Stomach (tissue), 9 donors: ENCODE measurements around the gene SPATA9. TPM values are rescaled to one million over a fixed set of nuclear protein-coding genes. Genes with fewer than 3 reads are reported as not detected.

Source experiments
- DNase-seq, 2 donors: peaks; one replicate each; pipeline versions ENCODE4 v3.0.0 to v3.0.0-alpha.2; 2013 to 2019
- H3K27ac ChIP-seq, 5 donors: fragments of 200-600 bp in 4 of 5; sonication (generic) in 4 of 5; one replicate each; pipeline ENCODE4 v1.5.1; 2013 to 2019; ENCODE audit warnings: mild to moderate bottlenecking in 1 of 5, moderate library complexity in 1 of 5
- H3K27me3 ChIP-seq, 3 donors: fragments of 200-600 bp; sonication (generic); one replicate each; pipeline ENCODE4 v1.5.1; 2017 to 2019; ENCODE audit warnings: mixed run types in 1 of 3
- H3K36me3 ChIP-seq, 4 donors: fragments of 200-600 bp; sonication (generic); 1 replicate in 3 of 4; 2 replicates in 1 of 4; pipeline ENCODE4 v1.5.1; 2016 to 2019
- H3K4me1 ChIP-seq, 4 donors: fragments of 200-600 bp; sonication (generic); one replicate each; pipeline ENCODE4 v1.5.1; 2016 to 2019
- H3K4me3 ChIP-seq, 4 donors: fragments of 200-600 bp; sonication (generic) in 3 of 4; one replicate each; pipeline ENCODE4 v1.5.1; 2016 to 2019; ENCODE audit warnings: mild to moderate bottlenecking in 1 of 4
- H3K9me3 ChIP-seq, 4 donors: fragments of 200-600 bp; sonication (generic); one replicate each; pipeline ENCODE4 v1.5.1; 2016 to 2019
- EP300 ChIP-seq: sonication (generic); formaldehyde crosslinking; IDR thresholded peaks from one replicate; pipeline ENCODE4 v1.6.1; 2017; ENCODE audit warnings: antibody characterized with exemption
- POLR2A ChIP-seq, 4 donors: fragments of 450-650 bp; IDR thresholded peaks; one replicate each; pipeline ENCODE4 v1.6.1; 2016; ENCODE audit warnings: antibody characterized with exemption in 4 of 4, control low read depth in 2 of 4, mild to moderate bottlenecking in 1 of 4, moderate library complexity in 1 of 4
- POLR2AphosphoS5 ChIP-seq, 3 donors: sonication (generic); formaldehyde crosslinking; IDR thresholded peaks; one replicate each; pipeline ENCODE4 v1.6.1; 2016; ENCODE audit warnings: antibody characterized with exemption in 3 of 3
- WGBS, 5 donors: extraction: QIAGEN DNeasy Blood & Tissue Kit in 3 of 5; methylation state at CpG; one replicate each; pipeline versions ENCODE4 v1.1.5 to v1.1.7; 2013 to 2018; 5-methylcytosine and 5-hydroxymethylcytosine counted together
- intact Hi-C: fragments of 100-400 bp; cut with DNase I; formaldehyde crosslinking; loops from one replicate; pipeline ENCODE4 v1.15.1; 2023; ENCODE audit warnings: low total_unique reads
- polyA plus RNA-seq, 3 donors: library from polyadenylated mRNA; stranded (reverse); fragments of 200-250 nt; gene quantifications; one replicate each; pipeline ENCODE4 v1.2.3, GENCODE V29; 2013
- total RNA-seq, 5 donors: library from RNA; depleted of rRNA; stranded (reverse); fragments of >200 nt; gene quantifications; one replicate each; pipeline versions ENCODE4 v1.1.0 to v1.2.3, GENCODE V29; 2014 to 2016
- TF ChIP-seq, protein P1 (sequence below), 7 experiments: fragments of 450-650 bp in 4 of 7; fragments of 200-600 bp in 3 of 7; sonication (generic) in 3 of 7; IDR thresholded peaks; one replicate each; pipeline ENCODE4 v1.5.1; 2016 to 2019; ENCODE audit warnings: antibody characterized with exemption in 7 of 7, control low read depth in 2 of 7, mild to moderate bottlenecking in 1 of 7
- donor health status: healthy with polysubstance abuse.
- donor health status: Bipolar disorder and iron deficiency.
- donor health status: healthy.

The SPATA9 gene
- total and polyA plus RNA-seq, 8 donors: 0.35 to 0.55 TPM; not detected in 6

DNA sequence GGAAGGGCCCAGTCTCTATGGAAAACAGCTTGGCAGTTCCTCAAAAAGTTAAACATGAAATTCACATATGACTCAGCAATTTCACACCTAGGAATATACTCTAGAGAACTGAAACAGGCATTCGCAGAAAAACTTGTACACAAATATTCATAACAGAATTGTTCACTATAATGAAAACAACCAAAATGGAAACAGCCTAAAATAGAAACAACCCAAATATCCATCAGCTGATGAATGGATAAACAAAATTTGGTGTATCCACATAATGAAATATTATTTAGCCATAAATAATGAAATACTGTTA lies 67.7 kb downstream of the SPATA9 start:
- WGBS, 5 donors: 79 to 90% (median 89%) methylated on average over 1 of the region's 1 CpG
- peaks cover 8 to 13% (median 12%) of the 10 kb centered on the region in 4 donors for H3K4me1 ChIP-seq
- H3K4me3 ChIP-seq: no peak overlapping the region
- no peaks in the 10 kb centered on the region for H3K36me3 ChIP-seq
- TF ChIP-seq POLR2AphosphoS5 (IDR thresholded peaks at IDR 0.05) (no peak), POLR2A (IDR thresholded peaks at IDR 0.05) (no peak), EP300 (no peak)
- TF ChIP-seq, protein P1, sequence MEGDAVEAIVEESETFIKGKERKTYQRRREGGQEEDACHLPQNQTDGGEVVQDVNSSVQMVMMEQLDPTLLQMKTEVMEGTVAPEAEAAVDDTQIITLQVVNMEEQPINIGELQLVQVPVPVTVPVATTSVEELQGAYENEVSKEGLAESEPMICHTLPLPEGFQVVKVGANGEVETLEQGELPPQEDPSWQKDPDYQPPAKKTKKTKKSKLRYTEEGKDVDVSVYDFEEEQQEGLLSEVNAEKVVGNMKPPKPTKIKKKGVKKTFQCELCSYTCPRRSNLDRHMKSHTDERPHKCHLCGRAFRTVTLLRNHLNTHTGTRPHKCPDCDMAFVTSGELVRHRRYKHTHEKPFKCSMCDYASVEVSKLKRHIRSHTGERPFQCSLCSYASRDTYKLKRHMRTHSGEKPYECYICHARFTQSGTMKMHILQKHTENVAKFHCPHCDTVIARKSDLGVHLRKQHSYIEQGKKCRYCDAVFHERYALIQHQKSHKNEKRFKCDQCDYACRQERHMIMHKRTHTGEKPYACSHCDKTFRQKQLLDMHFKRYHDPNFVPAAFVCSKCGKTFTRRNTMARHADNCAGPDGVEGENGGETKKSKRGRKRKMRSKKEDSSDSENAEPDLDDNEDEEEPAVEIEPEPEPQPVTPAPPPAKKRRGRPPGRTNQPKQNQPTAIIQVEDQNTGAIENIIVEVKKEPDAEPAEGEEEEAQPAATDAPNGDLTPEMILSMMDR (IDR thresholded peaks at IDR 0.05): no peak
- H3K27ac ChIP-seq: no peak overlapping the region
- intact Hi-C loops: no loop called here
- no peak for DNase-seq
- peaks cover 0 to 15% (median 4%) of the 10 kb centered on the region in 4 donors for H3K9me3 ChIP-seq
- peaks cover 0 to 6% (median 3%) of the 10 kb centered on the region in 3 donors for H3K27me3 ChIP-seq

DNA sequence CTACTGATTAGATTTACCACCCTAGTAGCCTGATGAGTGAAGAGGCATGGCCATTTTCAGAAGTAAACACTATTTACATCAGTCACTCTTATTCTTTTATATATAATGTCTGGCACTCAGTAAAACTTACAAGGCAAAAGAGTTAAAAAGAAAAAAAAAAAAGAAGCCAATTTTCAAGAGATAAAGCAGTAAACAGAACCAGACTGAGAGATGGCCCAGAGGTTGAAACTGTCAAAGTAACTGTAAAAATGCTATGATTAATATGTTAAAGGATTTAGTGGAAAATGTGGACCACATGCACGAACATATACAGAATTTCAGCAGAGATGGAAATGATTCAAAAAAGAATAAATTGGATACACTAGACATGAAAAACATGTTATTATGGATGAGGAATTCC lies 69.3 kb downstream of the SPATA9 start:
- no peaks in the 10 kb centered on the region for H3K27me3 ChIP-seq
- WGBS, 5 donors: 94 to 97% (median 96%) methylated on average over 1 of the region's 1 CpG
- no peak overlapping the region for H3K27ac ChIP-seq
- TF ChIP-seq, protein P1 (IDR thresholded peaks at IDR 0.05): no peak
- TF ChIP-seq POLR2AphosphoS5 (IDR thresholded peaks at IDR 0.05) (no peak), POLR2A (IDR thresholded peaks at IDR 0.05) (no peak), EP300 (no peak)
- intact Hi-C loops: no loop called here
- no peak for DNase-seq
- H3K9me3 ChIP-seq: peaks cover 0 to 15% (median 4%) of the 10 kb centered on the region in 4 donors
- no peaks in the 10 kb centered on the region for H3K4me1 ChIP-seq
- H3K4me3 ChIP-seq: no peak overlapping the region
- H3K36me3 ChIP-seq: no peaks in the 10 kb centered on the region

DNA sequence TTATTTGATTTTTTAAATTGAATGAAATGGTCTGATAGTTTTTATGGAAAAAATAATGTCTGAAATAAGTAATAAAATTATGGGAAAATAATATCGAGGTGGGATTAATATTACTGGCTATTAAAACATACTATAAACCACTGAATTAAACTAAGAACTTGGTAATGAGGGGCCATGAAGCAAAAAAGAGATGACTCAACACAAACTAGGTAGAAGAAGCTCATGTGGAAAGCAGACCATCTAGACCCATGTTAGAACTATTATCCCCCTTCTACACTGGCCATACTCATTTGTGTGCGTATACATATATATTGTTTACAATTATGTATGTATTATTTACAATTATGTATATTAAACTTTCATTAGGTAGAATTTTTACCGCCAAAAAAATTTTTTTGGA lies 71.4 kb downstream of the SPATA9 start:
- 89 to 95% (median 93%) methylated on average over 3 of the region's 3 CpGs for WGBS, 5 donors
- no peak overlapping the region for H3K4me3 ChIP-seq
- peaks cover 0 to 15% (median 4%) of the 10 kb centered on the region in 4 donors for H3K9me3 ChIP-seq
- TF ChIP-seq POLR2A (IDR thresholded peaks at IDR 0.05): no peak
- no peak for TF ChIP-seq POLR2AphosphoS5 (IDR thresholded peaks at IDR 0.05)
- TF ChIP-seq EP300: no peak
- TF ChIP-seq, protein P1 (IDR thresholded peaks at IDR 0.05): no peak
- no peaks in the 10 kb centered on the region for H3K36me3 ChIP-seq
- H3K27ac ChIP-seq: no peak overlapping the region
- no peaks in the 10 kb centered on the region for H3K27me3 ChIP-seq
- no peak for DNase-seq
- intact Hi-C loops: no loop called here
- H3K4me1 ChIP-seq: no peaks in the 10 kb centered on the region

DNA sequence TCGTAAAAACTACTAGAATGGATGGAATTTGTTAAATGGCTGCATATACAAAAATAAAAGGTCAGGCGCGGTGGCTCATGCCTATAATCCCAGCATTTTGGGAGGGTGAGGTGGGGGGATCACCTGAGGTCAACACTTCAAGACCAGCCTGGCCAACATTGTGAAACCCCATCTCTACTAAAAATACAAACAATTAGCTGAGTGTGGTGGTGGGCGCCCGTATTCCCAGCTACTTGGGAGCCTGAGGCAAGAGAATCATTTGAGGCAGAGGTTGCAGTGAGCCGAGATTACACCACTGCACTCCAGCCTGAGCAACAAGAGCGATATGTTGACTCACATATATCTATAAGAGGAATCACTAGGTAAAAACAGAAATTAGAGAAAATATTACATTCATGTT lies 72.2 kb downstream of the SPATA9 start:
- Histone ChIP-seq H3K4me3 (no peak overlapping the region), H3K36me3 (no peaks in the 10 kb centered on the region), H3K4me1 (no peaks in the 10 kb centered on the region), H3K27me3 (no peaks in the 10 kb centered on the region), H3K27ac (no peak overlapping the region), H3K9me3 (peaks cover 0 to 15% (median 4%) of the 10 kb centered on the region in 4 donors)
- intact Hi-C loops: no loop called here
- TF ChIP-seq EP300: no peak
- TF ChIP-seq, protein P1 (IDR thresholded peaks at IDR 0.05): no peak
- no peak for DNase-seq
- WGBS, 5 donors: 93 to 95% (median 95%) methylated on average over 7 of the region's 7 CpGs
